Duodenal mucosa (tissue), 2 donors: ENCODE measurements around the gene POFUT1.
A peak's percentile ranks its signal among the peaks of the same experiment; 100 is the strongest.
"Not testable (repeated sequence)": the region's sequence is repeated elsewhere in the genome, so short reads cannot be mapped to it uniquely, and the experiment has no call there.

Experiments used
- H3K27ac ChIP-seq: one replicate; pipeline ENCODE4 v1.7.0; 2013; ENCODE audit warnings: low read depth, low read length
- H3K27me3 ChIP-seq, 2 donors: one replicate each; pipeline ENCODE4 v1.7.0; 2013; ENCODE audit warnings: low read length in 2 of 2, control low read depth in 1 of 2; ENCODE audit not compliant: insufficient read depth in 2 of 2, control insufficient read depth in 1 of 2
- H3K36me3 ChIP-seq, 2 donors: one replicate each; pipeline ENCODE4 v1.7.0; 2013; ENCODE audit warnings: low read length in 2 of 2, control low read depth in 1 of 2; ENCODE audit not compliant: insufficient read depth in 2 of 2, control insufficient read depth in 1 of 2
- H3K4me1 ChIP-seq, 2 donors: one replicate each; pipeline ENCODE4 v1.7.0; 2013; ENCODE audit warnings: low read length in 2 of 2, control low read depth in 1 of 2; ENCODE audit not compliant: insufficient read depth in 2 of 2, control insufficient read depth in 1 of 2
- H3K4me3 ChIP-seq, 2 donors: one replicate each; pipeline ENCODE4 v1.7.0; 2013; ENCODE audit warnings: low read length in 2 of 2, low read depth in 1 of 2
- H3K9ac ChIP-seq, 2 donors: one replicate each; pipeline ENCODE4 v1.7.0; 2013; ENCODE audit warnings: low read length in 2 of 2, low read depth in 1 of 2
- H3K9me3 ChIP-seq, 2 donors: one replicate each; pipeline ENCODE4 v1.7.0; 2013; ENCODE audit warnings: low read length in 2 of 2, control low read depth in 1 of 2; ENCODE audit not compliant: control insufficient read depth in 1 of 2

POFUT1 gene

GRCh38 chr20:32263398-32263954, 55.8 kb downstream of the POFUT1 start:
- Histone ChIP-seq H3K27ac (no peak overlapping the region), H3K9ac (no peak overlapping the region), H3K9me3 (no peaks in the 10 kb centered on the region), H3K27me3 (no peaks in the 10 kb centered on the region), H3K36me3 (no peaks in the 10 kb centered on the region), H3K4me3 (no peak overlapping the region), H3K4me1 (no peaks in the 10 kb centered on the region)

- Histone ChIP-seq H3K9me3 (no peaks in the 10 kb centered on the region), H3K9ac (no peak overlapping the region), H3K4me1 (no peaks in the 10 kb centered on the region), H3K36me3 (no peaks in the 10 kb centered on the region), H3K27me3 (no peaks in the 10 kb centered on the region), H3K4me3 (no peak overlapping the region), H3K27ac (no peak overlapping the region)
Observed at GRCh38 chr20:32271620-32272019, 63.9 kb downstream of the POFUT1 start.

- Histone ChIP-seq H3K27me3 (no peaks in the 10 kb centered on the region), H3K4me3 (no peak overlapping the region), H3K9ac (no peak overlapping the region), H3K27ac (no peak overlapping the region), H3K4me1 (peaks cover 7 to 14% of the 10 kb centered on the region in 2 donors), H3K36me3 (no peaks in the 10 kb centered on the region), H3K9me3 (no peaks in the 10 kb centered on the region)
Observed at GRCh38 chr20:32274359-32274758, 66.7 kb downstream of the POFUT1 start.

GRCh38 chr20:32275163-32275562, 67.5 kb downstream of the POFUT1 start:
- H3K27me3 ChIP-seq, H3K36me3 ChIP-seq, H3K4me3 ChIP-seq, H3K9ac ChIP-seq, H3K9me3 ChIP-seq, H3K27ac ChIP-seq: not testable (repeated sequence)
- H3K4me1 ChIP-seq, result peaks cover 7 to 14% of the 10 kb centered on the region in 2 donors

GRCh38 chr20:32277361-32278198, 69.9 kb downstream of the POFUT1 start, which contains the start of gene KIF3B:
Gene KIF3B, plus strand, starts transcription at chr20:32277651. Its CDS starts 32,127 bp downstream, at chr20:32309778.
- Histone ChIP-seq H3K36me3 (peaks cover 0 to 5% of the 10 kb centered on the region in 2 donors), H3K4me1 (peaks cover 14 to 19% of the 10 kb centered on the region in 2 donors), H3K9me3 (no peaks in the 10 kb centered on the region), H3K9ac (peak within 1 kb of the TSS; percentile 80 to 91), H3K27ac (peak within 1 kb of the TSS; percentile 75), H3K27me3 (no peaks in the 10 kb centered on the region), H3K4me3 (peak within 1 kb of the TSS; percentile 84 to 90)

- peak overlapping the region; percentile 75 for H3K27ac ChIP-seq
- peak overlapping the region; percentile 71 to 91 for H3K9ac ChIP-seq
- H3K4me1 ChIP-seq, result peaks cover 14 to 21% of the 10 kb centered on the region in 2 donors
- H3K27me3 ChIP-seq, result no peaks in the 10 kb centered on the region
- no peaks in the 10 kb centered on the region for H3K9me3 ChIP-seq
- peaks cover 0 to 5% of the 10 kb centered on the region in 2 donors for H3K36me3 ChIP-seq
- peak overlapping the region; percentile 84 to 90 for H3K4me3 ChIP-seq
Observed at GRCh38 chr20:32278199-32278643, 70.5 kb downstream of the POFUT1 start.

GRCh38 chr20:32281711-32282110, 74.0 kb downstream of the POFUT1 start:
- no peak overlapping the region for H3K27ac ChIP-seq
- H3K4me1 ChIP-seq, result peaks cover 34 to 46% of the 10 kb centered on the region in 2 donors

GRCh38 chr20:32282461-32282860, 74.8 kb downstream of the POFUT1 start:
- no peak overlapping the region for H3K9ac ChIP-seq
- peaks cover 0 to 5% of the 10 kb centered on the region in 2 donors for H3K36me3 ChIP-seq
- H3K4me1 ChIP-seq, result peaks cover 30 to 49% of the 10 kb centered on the region in 2 donors
- no peak overlapping the region for H3K4me3 ChIP-seq
- H3K27me3 ChIP-seq, result no peaks in the 10 kb centered on the region
- H3K27ac ChIP-seq, result no peak overlapping the region
- no peaks in the 10 kb centered on the region for H3K9me3 ChIP-seq

More at GRCh38 chr20:32281711-32282110, 74.0 kb downstream of the POFUT1 start:
- Histone ChIP-seq H3K4me3 (no peak overlapping the region), H3K27me3 (no peaks in the 10 kb centered on the region), H3K36me3 (peaks cover 0 to 5% of the 10 kb centered on the region in 2 donors), H3K9ac (no peak overlapping the region), H3K9me3 (no peaks in the 10 kb centered on the region)

GRCh38 chr20:32285082-32285620, 77.5 kb downstream of the POFUT1 start:
- Histone ChIP-seq H3K36me3 (peaks cover 0 to 5% of the 10 kb centered on the region in 2 donors), H3K4me1 (peaks cover 26 to 56% of the 10 kb centered on the region in 2 donors), H3K27ac (peak overlapping the region; percentile 46), H3K4me3 (peak overlapping the region in 1 of 2 donors; percentile 20), H3K9me3 (no peaks in the 10 kb centered on the region), H3K27me3 (no peaks in the 10 kb centered on the region), H3K9ac (no peak overlapping the region)
